GM20000 (cell line): Measurements from ENCODE around the gene KMT2A.

Experiments used
- DNase-seq: peaks from one replicate; pipeline ENCODE4 v3.0.0; 2012; ENCODE audit warnings: low spot score
- TF ChIP-seq, protein P1 (sequence below): IDR thresholded peaks from 2 replicates; pipeline ENCODE4 v1.5.1; 2012; ENCODE audit warnings: mild to moderate bottlenecking, control low read depth; ENCODE audit errors: extremely low read depth, missing control alignments

The KMT2A gene

GRCh38 chr11:118417801-118418200 lies 18.5 kb upstream of the KMT2A start:
- TF ChIP-seq, protein P1, sequence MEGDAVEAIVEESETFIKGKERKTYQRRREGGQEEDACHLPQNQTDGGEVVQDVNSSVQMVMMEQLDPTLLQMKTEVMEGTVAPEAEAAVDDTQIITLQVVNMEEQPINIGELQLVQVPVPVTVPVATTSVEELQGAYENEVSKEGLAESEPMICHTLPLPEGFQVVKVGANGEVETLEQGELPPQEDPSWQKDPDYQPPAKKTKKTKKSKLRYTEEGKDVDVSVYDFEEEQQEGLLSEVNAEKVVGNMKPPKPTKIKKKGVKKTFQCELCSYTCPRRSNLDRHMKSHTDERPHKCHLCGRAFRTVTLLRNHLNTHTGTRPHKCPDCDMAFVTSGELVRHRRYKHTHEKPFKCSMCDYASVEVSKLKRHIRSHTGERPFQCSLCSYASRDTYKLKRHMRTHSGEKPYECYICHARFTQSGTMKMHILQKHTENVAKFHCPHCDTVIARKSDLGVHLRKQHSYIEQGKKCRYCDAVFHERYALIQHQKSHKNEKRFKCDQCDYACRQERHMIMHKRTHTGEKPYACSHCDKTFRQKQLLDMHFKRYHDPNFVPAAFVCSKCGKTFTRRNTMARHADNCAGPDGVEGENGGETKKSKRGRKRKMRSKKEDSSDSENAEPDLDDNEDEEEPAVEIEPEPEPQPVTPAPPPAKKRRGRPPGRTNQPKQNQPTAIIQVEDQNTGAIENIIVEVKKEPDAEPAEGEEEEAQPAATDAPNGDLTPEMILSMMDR, result no peak
- no peak for DNase-seq

DNA sequence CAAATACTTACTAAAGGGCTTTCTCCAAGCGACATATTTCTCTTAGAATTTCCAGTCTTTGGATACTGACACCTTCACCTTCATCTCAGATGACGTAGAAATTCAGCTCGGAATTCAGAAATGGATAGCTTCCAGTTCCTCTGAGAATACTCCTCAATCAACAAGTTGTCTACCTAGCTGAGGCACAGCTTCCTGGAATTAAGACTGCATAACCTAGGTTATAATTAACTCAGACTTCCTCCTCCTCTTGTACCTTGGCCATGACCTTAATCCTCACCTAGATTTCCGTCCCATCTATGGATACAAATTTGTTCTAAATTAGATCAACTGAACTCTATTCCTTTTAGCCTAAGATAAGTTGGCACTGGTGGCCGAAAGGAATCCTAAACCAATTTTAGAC lies 17.5 kb upstream of the KMT2A start:
- TF ChIP-seq, protein P1, result no peak

DNA sequence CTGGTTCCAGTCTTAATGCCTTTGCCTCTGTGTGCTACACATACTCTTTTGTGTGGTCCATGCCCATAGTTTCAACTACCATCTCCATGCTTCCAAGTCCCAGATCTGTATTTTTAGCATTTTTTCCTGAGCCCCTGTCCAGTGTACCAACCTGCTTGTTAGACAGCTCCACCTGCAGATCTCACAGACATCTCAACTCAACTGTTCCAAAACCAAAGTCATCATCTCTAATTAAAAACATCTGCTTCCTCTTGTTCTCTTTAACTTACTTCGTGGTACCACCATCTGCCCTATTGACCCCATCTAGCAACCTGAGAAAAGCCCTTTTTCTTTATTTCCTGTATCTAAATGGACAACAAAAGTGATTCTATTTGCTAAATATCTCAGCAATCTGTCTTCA lies 8.6 kb upstream of the KMT2A start:
- no peak for DNase-seq
- TF ChIP-seq, protein P1, result no peak

More for the DNA sequence above, 17.5 kb upstream of the KMT2A start:
- no peak for DNase-seq

- DNase-seq, result no peak
- TF ChIP-seq, protein P1, result no peak
Observed at GRCh38 chr11:118430956-118431355, 5.3 kb upstream of the KMT2A start.

DNA sequence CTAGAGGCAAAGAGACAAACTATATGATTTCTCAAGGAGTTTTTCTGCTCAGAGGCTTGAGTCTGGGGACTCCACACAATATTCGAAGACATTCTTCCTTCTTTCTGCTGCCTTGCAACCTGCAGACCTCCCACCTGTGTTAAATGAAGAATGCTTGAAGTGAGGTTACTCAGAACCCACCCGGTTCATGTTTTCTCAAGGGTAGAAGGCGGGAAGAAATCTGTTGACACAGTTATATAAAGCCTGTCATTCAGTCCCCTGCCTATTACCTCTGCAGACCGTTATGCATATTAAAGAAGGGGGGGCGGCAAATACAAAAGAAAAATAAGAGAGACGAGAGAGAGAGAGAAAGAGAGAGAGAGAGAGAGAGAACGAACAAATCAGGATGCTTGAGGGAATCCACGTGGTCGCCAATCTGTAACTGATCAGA lies 2.2 kb upstream of the KMT2A start:
- DNase-seq, result no peak
- TF ChIP-seq, protein P1, result no peak

DNA sequence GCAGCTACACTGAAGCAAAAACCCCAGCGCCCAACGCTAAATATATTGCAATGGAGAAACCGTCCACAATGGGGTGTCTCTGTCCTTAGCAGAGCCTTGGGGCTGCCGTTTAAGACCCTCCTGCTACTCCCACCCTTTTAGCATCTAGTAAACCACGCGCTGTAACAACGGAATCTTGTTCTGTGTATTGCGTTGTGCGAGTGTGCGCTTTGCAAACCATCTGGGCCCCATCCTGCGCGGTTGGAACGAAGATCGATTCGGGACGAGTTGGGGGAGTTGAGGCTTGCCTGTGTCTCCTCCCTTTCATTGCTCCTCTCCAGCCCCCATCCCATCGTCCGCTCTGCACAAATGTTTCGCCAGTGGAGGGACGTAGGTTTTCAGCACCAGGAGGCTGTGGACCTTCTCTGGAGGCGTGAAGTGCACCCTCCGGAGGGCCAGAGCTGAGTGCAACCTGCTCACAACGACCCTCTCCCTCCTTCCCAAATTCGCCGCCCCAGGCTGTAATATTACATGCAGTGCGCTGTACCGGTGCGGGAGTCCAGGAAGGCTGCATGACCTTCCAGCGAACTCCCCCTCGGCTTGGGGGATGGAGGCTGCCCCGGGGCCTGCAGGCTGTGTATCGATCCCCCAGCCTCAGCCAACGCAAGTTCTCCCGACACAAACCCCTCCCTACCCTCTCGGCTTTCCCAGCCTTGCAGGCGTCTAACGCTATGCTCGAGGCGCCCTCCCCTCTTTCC lies 1.6 kb upstream of the KMT2A start:
- DNase-seq, result peak; percentile 55
- TF ChIP-seq, protein P1, result no peak

DNA sequence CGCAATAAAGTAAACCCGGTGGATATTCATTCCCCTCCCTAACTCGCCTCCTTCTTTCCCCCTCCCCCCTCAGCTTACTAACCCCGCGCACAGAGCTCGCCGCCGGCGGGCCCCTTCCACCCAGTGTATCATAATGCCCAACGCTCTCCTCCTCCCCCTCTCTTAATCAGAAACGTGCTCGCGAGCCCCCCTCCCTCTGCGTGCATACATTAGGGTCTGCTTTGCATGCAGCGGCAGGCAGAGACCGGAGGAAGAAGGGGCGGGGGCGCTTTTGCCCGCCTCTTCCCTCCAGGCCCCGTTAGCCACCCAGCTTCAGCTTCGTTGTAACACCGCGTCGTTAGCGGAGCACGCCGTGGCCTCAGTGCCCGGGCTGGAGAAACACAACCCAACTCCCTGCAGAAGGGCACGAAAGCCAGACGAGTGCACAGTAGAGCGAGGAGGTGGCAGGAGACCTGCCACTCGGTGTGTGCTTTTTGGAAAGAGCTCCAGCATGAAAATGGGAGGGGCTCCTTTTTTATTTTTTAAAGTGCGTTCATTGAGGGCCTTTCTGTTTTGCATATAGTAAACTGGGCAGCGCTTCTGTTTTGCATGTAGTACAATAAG lies 901 bp upstream of the KMT2A start:
- TF ChIP-seq, protein P1, result no peak
- DNase-seq, result peak; percentile 77
